Amniotic stem cell (primary cell): ENCODE measurements around the gene FREM1.

Experiments
- DNase-seq: peaks from one replicate; lab custom pipeline; 2025; lab: John Stamatoyannopoulos, UW

The FREM1 gene

GRCh38 chr9:14911046-14911445 is 818 bp upstream of the FREM1 start:
- no peak for DNase-seq

- no peak for DNase-seq
Measured at GRCh38 chr9:14909601-14909960, 647 bp downstream of the FREM1 start.

DNA sequence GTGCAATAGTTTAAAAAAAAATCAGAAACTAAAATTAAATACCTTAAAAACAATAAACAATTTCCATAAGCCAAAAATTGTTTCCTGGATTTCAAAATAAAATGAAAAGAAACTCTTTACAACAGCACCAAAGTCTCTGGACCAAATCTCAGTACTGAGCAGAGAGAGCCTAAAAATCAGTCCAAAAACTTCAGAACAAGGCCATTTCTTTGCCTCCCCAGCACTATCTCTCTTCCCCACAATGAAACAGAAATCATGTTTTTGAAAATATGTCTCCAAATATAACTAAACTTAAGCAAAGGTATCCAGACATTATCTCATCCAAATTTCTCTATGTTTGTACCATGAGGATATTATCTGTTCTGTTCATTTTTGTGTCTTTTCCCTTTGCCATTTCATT is 1.0 kb downstream of the FREM1 start:
- no peak for DNase-seq

- DNase-seq = no peak
Measured at GRCh38 chr9:14908295-14909180, 1.7 kb downstream of the FREM1 start.

GRCh38 chr9:14907696-14908095 is 2.5 kb downstream of the FREM1 start:
- no peak for DNase-seq

DNA sequence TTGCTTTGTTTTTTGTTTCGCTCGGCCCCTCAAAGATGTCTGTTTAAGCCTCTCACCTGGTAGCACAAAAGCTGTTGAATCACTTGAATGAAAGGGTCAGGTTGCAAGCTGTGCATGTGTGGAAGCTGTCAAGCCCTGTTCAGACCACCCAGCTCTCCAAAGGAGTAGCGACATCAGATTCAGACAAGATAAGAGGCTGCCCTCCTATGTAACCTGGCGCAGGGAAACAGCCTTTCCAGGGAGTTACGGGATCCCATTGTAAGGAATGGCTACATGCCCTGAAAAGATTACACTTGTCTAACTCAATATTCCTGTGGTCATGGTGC is 2.9 kb downstream of the FREM1 start:
- no peak for DNase-seq

GRCh38 chr9:14906644-14907359 is 3.4 kb downstream of the FREM1 start:
- DNase-seq = no peak

GRCh38 chr9:14906000-14906399 is 4.2 kb downstream of the FREM1 start:
- DNase-seq = no peak

GRCh38 chr9:14903040-14903439 is 7.2 kb downstream of the FREM1 start:
- no peak for DNase-seq

GRCh38 chr9:14902561-14902960 is 7.7 kb downstream of the FREM1 start:
- DNase-seq = no peak

DNA sequence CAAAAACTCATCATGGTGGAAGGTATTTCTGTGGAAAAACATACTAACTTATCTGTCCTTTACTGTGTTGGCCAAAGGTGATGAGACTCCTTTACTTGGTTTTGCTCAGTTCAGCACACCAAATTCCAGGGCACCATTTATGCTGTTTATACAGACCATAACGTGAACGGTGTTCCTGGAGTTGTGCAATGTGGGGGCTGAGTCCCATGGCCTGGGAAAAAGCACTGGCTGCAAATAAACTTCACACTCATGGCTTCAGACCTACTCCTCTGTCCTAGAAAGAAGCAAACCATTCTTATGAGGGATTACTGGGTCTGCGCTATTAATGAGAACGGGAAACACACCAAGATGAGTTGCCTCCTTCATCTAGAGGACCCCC is 10.4 kb downstream of the FREM1 start:
- no peak for DNase-seq

DNA sequence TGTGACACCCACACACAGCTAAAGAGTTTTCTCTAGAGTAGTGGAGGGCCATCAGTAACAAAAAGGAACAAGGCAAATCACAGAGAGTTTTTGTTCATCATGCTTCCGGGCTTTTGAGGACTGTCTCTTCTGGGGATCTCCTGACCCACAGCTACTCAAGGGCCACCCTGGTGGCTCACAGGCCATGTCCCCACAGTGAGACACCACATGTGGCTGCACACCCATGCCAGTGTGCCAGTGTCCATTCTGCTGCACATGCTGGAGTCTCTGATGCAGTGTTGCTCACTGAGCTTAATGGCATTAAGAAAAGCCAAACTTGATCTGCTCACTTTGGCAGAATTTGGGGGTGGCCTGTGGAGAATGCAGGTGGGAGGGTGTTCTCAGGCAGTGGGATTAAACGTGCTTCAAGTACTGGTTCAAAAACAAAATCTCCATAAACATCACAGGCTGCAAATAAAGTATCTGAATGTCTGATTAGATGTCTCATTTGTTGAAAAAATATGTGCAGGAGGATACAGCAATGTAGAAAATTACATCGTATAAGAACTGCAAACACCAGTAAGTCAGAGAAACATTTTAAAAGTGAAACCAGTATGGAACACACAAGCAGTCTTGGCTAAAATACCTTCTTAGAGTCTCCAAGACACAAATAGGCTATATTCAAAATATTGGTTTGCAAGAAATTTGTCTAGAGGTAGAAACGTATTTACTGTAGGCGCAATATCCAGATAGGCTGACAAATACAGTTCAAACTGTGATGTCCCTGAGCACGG is 11.0 kb downstream of the FREM1 start:
- no peak for DNase-seq

DNA sequence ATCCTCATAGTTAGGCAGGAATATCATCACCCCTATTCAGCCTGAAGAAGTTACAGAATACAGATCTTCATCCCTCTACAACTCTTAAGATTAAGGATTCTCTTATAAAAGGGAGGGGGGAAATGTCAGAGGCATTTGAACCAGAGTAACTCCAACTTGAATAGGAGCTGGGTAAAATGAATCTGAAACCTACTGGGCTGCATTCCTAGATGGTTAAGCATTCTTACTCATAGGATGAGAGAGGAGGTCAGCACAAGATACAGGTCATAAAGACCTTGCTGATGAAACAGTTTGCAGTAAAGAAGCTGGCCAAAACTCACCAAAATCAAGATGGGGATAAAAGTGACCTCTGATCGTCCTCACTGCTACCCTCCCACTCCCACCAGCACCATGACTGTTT is 14.4 kb downstream of the FREM1 start:
- no peak for DNase-seq

- no peak for DNase-seq
Measured at GRCh38 chr9:14893280-14893679, 16.9 kb downstream of the FREM1 start.

DNA sequence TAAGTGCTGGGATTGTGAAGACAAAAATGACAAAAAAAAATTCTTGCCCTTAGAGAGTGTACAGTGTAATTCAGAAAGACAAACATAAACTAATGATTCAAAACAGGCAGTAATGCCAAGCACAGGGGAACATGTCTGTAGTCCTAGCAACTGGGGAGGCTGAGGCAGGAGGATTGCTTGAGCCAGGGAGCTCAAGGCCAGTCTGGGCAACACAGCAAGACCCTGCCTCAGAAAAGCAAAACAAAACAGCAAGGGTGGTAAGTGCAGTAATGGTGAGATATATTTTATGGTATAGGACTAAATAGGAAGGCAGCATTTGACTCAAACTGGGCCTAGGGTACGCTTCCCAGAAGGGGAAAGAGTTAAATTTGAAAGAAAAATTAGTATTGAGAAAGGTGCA is 18.9 kb downstream of the FREM1 start:
- DNase-seq = no peak

DNA sequence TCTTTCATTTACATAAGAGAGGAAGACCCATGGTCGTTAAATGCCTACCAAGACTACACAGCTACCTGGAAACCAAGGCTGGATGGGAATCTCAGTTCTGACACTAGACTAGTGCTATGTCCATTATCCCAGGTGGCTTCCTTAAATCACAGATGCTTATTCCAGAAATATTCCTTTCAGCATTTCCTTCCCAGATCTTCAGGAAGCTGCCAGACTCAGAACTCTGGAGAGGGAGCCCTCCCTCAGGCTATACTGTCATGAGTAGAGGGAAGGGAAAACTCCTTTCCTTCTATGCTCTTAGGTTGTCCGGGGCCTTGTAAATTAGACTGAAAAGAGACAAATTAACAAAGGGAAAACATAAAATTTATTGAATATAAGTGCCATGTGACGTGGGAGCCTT is 20.8 kb downstream of the FREM1 start:
- DNase-seq = no peak

DNA sequence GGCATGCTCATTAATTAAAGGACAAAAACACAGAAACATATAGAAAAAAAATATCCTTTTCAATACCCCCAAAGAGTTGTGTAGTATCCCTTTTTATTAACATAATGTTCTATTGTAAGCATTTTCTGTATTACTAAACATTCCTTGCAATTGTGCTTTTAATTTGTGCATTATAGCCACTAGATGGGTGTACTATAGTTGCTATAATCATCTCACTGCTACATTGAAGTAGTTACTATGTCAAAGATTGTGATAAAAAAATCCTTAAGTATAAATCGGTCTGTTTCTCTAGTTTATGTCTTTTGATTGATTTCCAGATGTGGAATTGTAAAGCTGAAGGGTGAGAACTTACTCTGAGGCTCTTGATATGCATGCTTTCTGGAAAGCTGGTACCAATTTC is 21.4 kb downstream of the FREM1 start:
- no peak for DNase-seq

- no peak for DNase-seq
Measured at GRCh38 chr9:14888272-14888671, 22.0 kb downstream of the FREM1 start.

DNA sequence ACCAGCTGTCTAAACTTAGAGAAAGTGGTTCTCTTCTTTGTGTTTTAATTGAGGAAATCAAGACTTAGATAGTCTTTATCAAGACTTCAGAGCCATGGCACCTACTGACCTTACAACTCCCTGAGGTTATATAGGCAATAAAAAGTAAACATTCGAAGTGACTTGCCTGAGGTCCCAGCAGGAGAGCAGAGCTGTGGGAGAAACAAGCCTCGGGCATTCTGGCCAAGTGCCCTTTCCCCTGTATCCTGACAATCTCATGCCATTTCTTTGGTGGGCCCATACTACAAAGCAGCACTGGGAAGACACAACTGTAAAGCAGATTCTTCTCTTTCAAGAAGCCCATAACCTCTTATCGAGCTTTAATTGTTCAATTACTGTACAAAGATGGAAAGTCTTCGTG is 23.1 kb downstream of the FREM1 start:
- DNase-seq = no peak

- DNase-seq = no peak
Measured at GRCh38 chr9:14883310-14883944, 26.8 kb downstream of the FREM1 start.

DNA sequence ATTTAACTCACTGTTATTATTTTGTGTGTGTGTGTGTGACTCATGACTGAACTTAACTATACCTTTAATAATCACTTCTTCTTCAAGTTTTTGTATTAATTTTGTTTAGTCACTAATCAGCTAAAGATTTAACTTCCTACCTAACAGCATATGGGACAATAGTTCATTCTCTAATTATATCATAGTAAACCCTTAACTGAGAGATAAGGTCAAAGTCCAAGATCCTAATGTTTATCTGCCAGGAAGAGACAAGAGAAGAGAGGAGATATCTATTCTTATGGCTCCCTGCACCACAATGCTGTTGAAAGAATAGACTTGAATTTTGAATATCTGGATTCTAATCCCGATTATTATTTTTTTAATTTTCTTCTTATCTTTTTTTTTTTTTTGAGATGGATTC is 28.1 kb downstream of the FREM1 start:
- no peak for DNase-seq

DNA sequence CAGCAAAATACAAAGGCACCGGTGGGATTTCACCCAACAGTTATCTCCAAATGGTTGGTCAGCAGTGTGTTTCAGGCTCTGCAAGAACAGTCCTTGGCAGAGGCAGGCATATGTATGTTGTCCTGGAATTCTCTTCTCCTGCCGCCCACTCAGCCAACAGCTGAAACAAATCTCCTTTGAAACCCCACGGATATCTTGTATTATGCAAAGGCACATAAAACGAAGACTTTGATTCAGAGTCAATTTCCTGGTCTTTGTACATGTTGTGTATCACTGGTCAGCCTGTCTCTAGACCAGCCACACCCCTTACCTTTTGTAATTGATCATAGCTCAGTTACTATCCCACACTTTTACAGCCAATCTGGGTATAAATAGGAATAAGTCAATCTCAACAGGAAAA is 29.2 kb downstream of the FREM1 start:
- DNase-seq = no peak

DNA sequence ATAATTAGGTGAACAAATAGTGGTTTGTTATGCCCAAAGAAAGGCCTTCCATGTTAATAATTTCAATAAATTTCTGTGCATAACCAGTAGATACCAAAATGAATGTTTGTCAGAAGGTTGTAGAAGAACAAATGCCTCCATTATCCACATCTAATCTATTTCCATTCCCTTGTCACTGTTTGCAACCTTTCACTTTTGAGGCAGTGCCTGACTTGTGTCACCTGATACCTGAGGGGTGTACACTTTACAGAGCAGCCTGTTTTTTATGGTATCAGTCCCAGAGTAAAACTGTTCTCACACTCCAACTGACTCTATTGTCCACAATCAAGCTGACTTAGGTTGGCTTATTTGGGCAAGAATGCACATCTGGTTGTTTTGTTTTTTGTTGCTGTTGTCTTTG is 40.1 kb downstream of the FREM1 start:
- DNase-seq = no peak
